ELR (cell line): Measurements from ENCODE around the gene VWA2.

Source experiments
- DNase-seq: peaks from one replicate; pipeline ENCODE4 v3.0.0-alpha.2; 2015; ENCODE audit warnings: low read depth

The VWA2 gene

GRCh38 chr10:114278140-114278883, 39.3 kb downstream of the VWA2 start:
- no peak for DNase-seq

GRCh38 chr10:114278884-114279191, 39.8 kb downstream of the VWA2 start:
- no peak for DNase-seq

- no peak for DNase-seq
Measured at GRCh38 chr10:114279289-114279688, 40.2 kb downstream of the VWA2 start.

- DNase-seq = no peak
Measured at GRCh38 chr10:114279901-114280644, 41.0 kb downstream of the VWA2 start.

GRCh38 chr10:114281006-114281405, 42.0 kb downstream of the VWA2 start:
- DNase-seq = no peak

GRCh38 chr10:114281461-114281860, 42.4 kb downstream of the VWA2 start:
- no peak for DNase-seq

- DNase-seq = no peak
Measured at GRCh38 chr10:114282526-114282925, 43.5 kb downstream of the VWA2 start.

GRCh38 chr10:114283091-114283490, 44.0 kb downstream of the VWA2 start:
- no peak for DNase-seq

GRCh38 chr10:114283535-114284234, 44.6 kb downstream of the VWA2 start:
- DNase-seq = no peak

- no peak for DNase-seq
Measured at GRCh38 chr10:114284346-114285071, 45.5 kb downstream of the VWA2 start.

GRCh38 chr10:114285961-114286441, 46.9 kb downstream of the VWA2 start:
- no peak for DNase-seq

- no peak for DNase-seq
Measured at GRCh38 chr10:114286921-114287320, 47.9 kb downstream of the VWA2 start.

- no peak for DNase-seq
Measured at GRCh38 chr10:114288424-114289095, 49.5 kb downstream of the VWA2 start.

GRCh38 chr10:114289096-114289436, 50.0 kb downstream of the VWA2 start:
- DNase-seq = no peak

GRCh38 chr10:114290038-114290437, 51.0 kb downstream of the VWA2 start:
- DNase-seq = no peak

- DNase-seq = no peak
Measured at GRCh38 chr10:114291076-114291475, 52.0 kb downstream of the VWA2 start.

GRCh38 chr10:114291516-114291915, 52.5 kb downstream of the VWA2 start:
- no peak for DNase-seq

- no peak for DNase-seq
Measured at GRCh38 chr10:114293075-114293474, 54.0 kb downstream of the VWA2 start.

- no peak for DNase-seq
Measured at GRCh38 chr10:114294549-114294948, 55.5 kb downstream of the VWA2 start.

- DNase-seq = no peak
Measured at GRCh38 chr10:114295393-114295792, 56.3 kb downstream of the VWA2 start.

- DNase-seq = no peak
Measured at GRCh38 chr10:114297136-114297705, 58.2 kb downstream of the VWA2 start.
